Measurements from ENCODE around the gene FAM193A.
"Not testable (repeated sequence)": the region's sequence is repeated elsewhere in the genome, so short reads cannot be mapped to it uniquely, and the experiment has no call there.

DNA sequence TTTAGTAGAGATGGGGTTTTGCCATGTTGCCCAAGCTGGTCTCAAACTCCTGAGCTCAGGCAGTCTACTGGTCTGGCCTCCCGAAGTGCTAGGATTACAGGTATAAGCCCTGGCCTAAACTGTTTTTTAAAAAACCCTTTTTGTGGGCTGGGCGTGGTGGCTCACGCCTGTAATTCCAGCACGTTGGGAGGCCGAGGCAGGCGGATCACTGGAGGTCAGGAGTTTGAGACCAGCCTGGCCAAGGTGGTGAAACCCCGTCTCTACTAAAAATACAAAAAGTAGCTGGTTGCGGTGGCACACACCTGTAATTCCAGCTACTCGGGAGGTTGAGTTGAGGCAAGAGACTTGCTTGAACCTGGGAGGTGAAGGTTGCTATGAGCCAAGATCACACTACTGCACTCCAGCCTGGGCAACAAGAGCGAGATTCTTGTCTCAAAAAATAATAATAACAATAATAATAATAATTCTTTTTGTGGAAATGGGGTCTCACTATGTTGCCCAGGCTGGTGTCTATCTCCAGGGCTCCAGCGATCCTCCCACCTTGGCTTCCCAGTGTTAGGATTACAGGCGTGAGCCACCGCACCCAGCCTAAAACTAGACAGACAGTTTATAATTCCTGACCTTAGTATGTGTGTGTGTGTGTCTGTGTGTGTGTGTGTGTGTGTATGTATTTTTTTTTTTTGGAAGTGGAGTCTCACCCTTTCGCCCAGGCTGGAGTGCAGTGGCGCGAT, 10.7 kb downstream of the FAM193A start:
- TF ChIP-seq, protein P1, sequence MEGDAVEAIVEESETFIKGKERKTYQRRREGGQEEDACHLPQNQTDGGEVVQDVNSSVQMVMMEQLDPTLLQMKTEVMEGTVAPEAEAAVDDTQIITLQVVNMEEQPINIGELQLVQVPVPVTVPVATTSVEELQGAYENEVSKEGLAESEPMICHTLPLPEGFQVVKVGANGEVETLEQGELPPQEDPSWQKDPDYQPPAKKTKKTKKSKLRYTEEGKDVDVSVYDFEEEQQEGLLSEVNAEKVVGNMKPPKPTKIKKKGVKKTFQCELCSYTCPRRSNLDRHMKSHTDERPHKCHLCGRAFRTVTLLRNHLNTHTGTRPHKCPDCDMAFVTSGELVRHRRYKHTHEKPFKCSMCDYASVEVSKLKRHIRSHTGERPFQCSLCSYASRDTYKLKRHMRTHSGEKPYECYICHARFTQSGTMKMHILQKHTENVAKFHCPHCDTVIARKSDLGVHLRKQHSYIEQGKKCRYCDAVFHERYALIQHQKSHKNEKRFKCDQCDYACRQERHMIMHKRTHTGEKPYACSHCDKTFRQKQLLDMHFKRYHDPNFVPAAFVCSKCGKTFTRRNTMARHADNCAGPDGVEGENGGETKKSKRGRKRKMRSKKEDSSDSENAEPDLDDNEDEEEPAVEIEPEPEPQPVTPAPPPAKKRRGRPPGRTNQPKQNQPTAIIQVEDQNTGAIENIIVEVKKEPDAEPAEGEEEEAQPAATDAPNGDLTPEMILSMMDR (IDR thresholded peaks at IDR 0.05; ENCODE audit: low read depth, low read length), result not testable (repeated sequence)
- TF ChIP-seq EZH2phosphoT487 (IDR thresholded peaks at IDR 0.05; ENCODE audit: low read depth), result not testable (repeated sequence)

Data from OCI-LY3 (cell line).